HepG2 (cell line): ENCODE results near the gene MPC1. TPM values are rescaled to one million over a fixed set of nuclear protein-coding genes. Genes with fewer than 3 reads are reported as not detected.
A peak's percentile ranks its signal among the peaks of the same experiment; 100 is the strongest.

Experiments
- ELF4 ChIP-seq: sonication (generic); formaldehyde crosslinking; IDR thresholded peaks from 2 replicates; pipeline ENCODE4 v1.5.0; 2020; ENCODE audit warnings: missing genetic modification reagents, mild to moderate bottlenecking, moderate library complexity, borderline replicate concordance
- FOXA1 ChIP-seq, 2 experiments: fragments of 450-650 bp in 1 of 2; sonication (generic) in 1 of 2; formaldehyde crosslinking in 1 of 2; IDR thresholded peaks; 2 replicates each; pipeline versions ENCODE4 v1.4.0 to v1.6.1; 2016 to 2020; ENCODE audit warnings: missing genetic modification reagents in 1 of 2
- GLI4 ChIP-seq: sonication (generic); formaldehyde crosslinking; IDR thresholded peaks from 2 replicates; pipeline ENCODE4 v1.5.1; 2020; ENCODE audit warnings: missing genetic modification reagents, mild to moderate bottlenecking, moderate library complexity, borderline replicate concordance
- HNRNPK ChIP-seq: fragments of 200-400 bp; formaldehyde crosslinking; IDR thresholded peaks from 2 replicates; pipeline ENCODE4 v1.6.1; 2018; ENCODE audit warnings: low read length, low read depth, moderate library complexity, mild to moderate bottlenecking; ENCODE audit not compliant: poor library complexity, severe bottlenecking
- IKZF5 ChIP-seq: IDR thresholded peaks from 2 replicates; pipeline ENCODE4 v1.6.1; 2018; ENCODE audit warnings: missing genetic modification reagents, mild to moderate bottlenecking, missing compliant biosample characterization
- KAT7 ChIP-seq: IDR thresholded peaks from 2 replicates; pipeline ENCODE4 v1.6.1; 2018; ENCODE audit warnings: borderline replicate concordance, missing compliant biosample characterization
- MEIS1 ChIP-seq: sonication (generic); formaldehyde crosslinking; IDR thresholded peaks from 2 replicates; pipeline ENCODE4 v1.9.0; 2021; ENCODE audit warnings: mild to moderate bottlenecking, missing genetic modification reagents, moderate library complexity, borderline replicate concordance
- ONECUT2 ChIP-seq: sonication (generic); formaldehyde crosslinking; IDR thresholded peaks from 2 replicates; pipeline ENCODE4 v1.4.0; 2020; ENCODE audit warnings: missing genetic modification reagents
- POGK ChIP-seq: sonication (generic); formaldehyde crosslinking; conservative IDR thresholded peaks from 2 replicates; pipeline ENCODE4 v1.8.0; 2022; ENCODE audit warnings: mild to moderate bottlenecking, moderate library complexity, missing genetic modification reagents
- POLR2G ChIP-seq: fragments of 200-400 bp; formaldehyde crosslinking; IDR thresholded peaks from 2 replicates; pipeline ENCODE4 v1.6.1; 2018; ENCODE audit warnings: mild to moderate bottlenecking, low read depth, low read length, moderate library complexity
- THAP8 ChIP-seq: sonication (generic); formaldehyde crosslinking; IDR thresholded peaks from 2 replicates; pipeline ENCODE4 v1.5.1; 2020; ENCODE audit warnings: missing genetic modification reagents, mild to moderate bottlenecking, borderline replicate concordance
- THRA ChIP-seq: sonication (generic); formaldehyde crosslinking; IDR thresholded peaks from 2 replicates; pipeline ENCODE4 v1.4.0; 2020; ENCODE audit warnings: missing genetic modification reagents, borderline replicate concordance
- ZBTB46 ChIP-seq: sonication (generic); formaldehyde crosslinking; IDR thresholded peaks from 2 replicates; pipeline ENCODE4 v1.4.0; 2020; ENCODE audit warnings: mild to moderate bottlenecking, missing genetic modification reagents, borderline replicate concordance
- ZNF235 ChIP-seq: sonication (generic); formaldehyde crosslinking; IDR thresholded peaks from 2 replicates; pipeline ENCODE4 v1.8.1; 2023; ENCODE audit warnings: mild to moderate bottlenecking, missing genetic modification reagents, borderline replicate concordance
- ZNF251 ChIP-seq: sonication (generic); formaldehyde crosslinking; IDR thresholded peaks from 2 replicates; pipeline ENCODE4 v1.9.0; 2021; ENCODE audit warnings: mild to moderate bottlenecking, missing genetic modification reagents
- ZNF326 ChIP-seq: sonication (generic); formaldehyde crosslinking; IDR thresholded peaks from 2 replicates; pipeline ENCODE4 v1.4.0; 2020; ENCODE audit warnings: missing genetic modification reagents, borderline replicate concordance
- ZNF605 ChIP-seq: sonication (generic); formaldehyde crosslinking; IDR thresholded peaks from 2 replicates; pipeline ENCODE4 v1.8.0; 2022; ENCODE audit warnings: mild to moderate bottlenecking, missing genetic modification reagents
- ZNF629 ChIP-seq: sonication (generic); formaldehyde crosslinking; conservative IDR thresholded peaks from 2 replicates; pipeline ENCODE4 v1.5.0; 2020; ENCODE audit warnings: missing genetic modification reagents
- ZNF670 ChIP-seq: sonication (generic); formaldehyde crosslinking; IDR thresholded peaks from 2 replicates; pipeline ENCODE4 v1.8.0; 2022; ENCODE audit warnings: mild to moderate bottlenecking, missing genetic modification reagents, borderline replicate concordance
- ZNF710 ChIP-seq: sonication (generic); formaldehyde crosslinking; IDR thresholded peaks from 2 replicates; pipeline ENCODE4 v1.5.0; 2020; ENCODE audit warnings: mild to moderate bottlenecking, missing genetic modification reagents, borderline replicate concordance
- polyA plus RNA-seq, 8 experiments: library from polyadenylated mRNA; depleted of rRNA in 3 of 8; stranded (reverse) in 7 of 8; unstranded in 1 of 8; fragments of >200 nt; fragmentation: Illumina TruSeq in 4 of 8; extraction: Trizol in 4 of 8; gene quantifications; 2 replicates each; pipeline versions ENCODE4 v1.2.1 to v1.2.3, GENCODE V29; 2011 to 2016; ENCODE audit warnings: low read depth in 4 of 8, missing spikeins in 1 of 8, mixed read lengths in 1 of 8; ENCODE audit not compliant: insufficient read depth in 1 of 8
- total RNA-seq, 5 experiments: library from RNA; depleted of rRNA; stranded (reverse); fragments of >200 nt; fragmentation: Illumina TruSeq; extraction: Trizol; gene quantifications; 2 replicates each; pipeline ENCODE4 v1.2.3, GENCODE V29; 2016; ENCODE audit warnings: low read depth in 1 of 5

The MPC1 gene
- total and polyA plus RNA-seq, 2 of the 13 experiments (the other 11 are each of a cell fraction or from before 2014, with no cell fraction given), result 189 to 214 TPM

- peak; percentile 85; the same call in 1 of the 2 replicates for TF ChIP-seq THRA
- TF ChIP-seq KAT7 (CRISPR knock-in tag), result peak; percentile 92; the same call in 1 of the 2 replicates
- peak; percentile 95 for TF ChIP-seq POGK
- TF ChIP-seq ZNF629, result peak; percentile 80
- TF ChIP-seq IKZF5, result peak; percentile 97
- TF ChIP-seq HNRNPK, result no peak
- no peak for TF ChIP-seq ZBTB46 (CRISPR knock-in tag)
- TF ChIP-seq ZNF326 (CRISPR knock-in tag), result no peak
- TF ChIP-seq MEIS1, result peak; percentile 95
- peak; percentile 57; the same call in 1 of the 2 replicates for TF ChIP-seq ONECUT2 (CRISPR knock-in tag)
- 0 out of 2 replicates have a peak, but pooled peaks have one; percentile 40 for TF ChIP-seq ELF4 (CRISPR knock-in tag)
- TF ChIP-seq FOXA1 (IDR thresholded peaks at IDR 0.05), result peak; percentile 76
- TF ChIP-seq FOXA1 (CRISPR knock-in tag; IDR thresholded peaks at IDR 0.05), result peak; percentile 94
- TF ChIP-seq ZNF235, result no peak
- TF ChIP-seq THAP8 (CRISPR knock-in tag), result no peak
- TF ChIP-seq ZNF710 (CRISPR knock-in tag), result peak; percentile 88; the same call in 1 of the 2 replicates
- 0 out of 2 replicates have a peak, but pooled peaks have one; percentile 72 for TF ChIP-seq ZNF670 (CRISPR knock-in tag)
- TF ChIP-seq POLR2G, result peak; percentile 70
- peak; percentile 94 for TF ChIP-seq ZNF605 (CRISPR knock-in tag)
- TF ChIP-seq ZNF251 (CRISPR knock-in tag), result no peak
- TF ChIP-seq GLI4, result peak; percentile 83; the same call in 1 of the 2 replicates
Observed at GRCh38 chr6:166361077-166361429, 21.7 kb downstream of the MPC1 start (continued).
